Measurements from ENCODE around the gene TLX1.

The TLX1 gene

DNA sequence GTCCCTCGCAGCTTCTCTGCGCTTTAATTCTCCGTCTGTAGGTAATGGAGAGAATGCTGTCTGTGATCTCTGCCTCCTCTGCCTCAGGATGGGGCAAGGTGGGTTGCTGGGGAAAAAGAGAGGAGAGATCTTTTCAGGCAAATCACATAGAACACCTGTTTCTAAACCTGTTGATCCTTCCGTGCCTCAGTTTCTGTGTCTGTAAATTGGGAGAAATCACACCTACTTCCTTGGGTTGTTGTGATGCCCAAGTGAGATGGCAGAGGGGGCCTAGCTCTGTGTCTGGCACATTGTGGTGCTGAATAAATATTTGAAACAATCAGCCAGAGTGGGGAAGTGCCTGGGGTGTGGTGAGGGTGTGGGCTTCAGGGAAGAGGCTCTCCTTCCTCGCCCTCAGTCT, 40.5 kb upstream of the TLX1 start:
- DNase-seq (ENCODE audit: extremely low read depth, insufficient read length), result no peak
- H3K27me3 ChIP-seq (replicated peaks; ENCODE audit: control insufficient read depth, insufficient read depth, low read length), result peaks cover 6% of the 10 kb centered on the region
- TF ChIP-seq, protein P1, sequence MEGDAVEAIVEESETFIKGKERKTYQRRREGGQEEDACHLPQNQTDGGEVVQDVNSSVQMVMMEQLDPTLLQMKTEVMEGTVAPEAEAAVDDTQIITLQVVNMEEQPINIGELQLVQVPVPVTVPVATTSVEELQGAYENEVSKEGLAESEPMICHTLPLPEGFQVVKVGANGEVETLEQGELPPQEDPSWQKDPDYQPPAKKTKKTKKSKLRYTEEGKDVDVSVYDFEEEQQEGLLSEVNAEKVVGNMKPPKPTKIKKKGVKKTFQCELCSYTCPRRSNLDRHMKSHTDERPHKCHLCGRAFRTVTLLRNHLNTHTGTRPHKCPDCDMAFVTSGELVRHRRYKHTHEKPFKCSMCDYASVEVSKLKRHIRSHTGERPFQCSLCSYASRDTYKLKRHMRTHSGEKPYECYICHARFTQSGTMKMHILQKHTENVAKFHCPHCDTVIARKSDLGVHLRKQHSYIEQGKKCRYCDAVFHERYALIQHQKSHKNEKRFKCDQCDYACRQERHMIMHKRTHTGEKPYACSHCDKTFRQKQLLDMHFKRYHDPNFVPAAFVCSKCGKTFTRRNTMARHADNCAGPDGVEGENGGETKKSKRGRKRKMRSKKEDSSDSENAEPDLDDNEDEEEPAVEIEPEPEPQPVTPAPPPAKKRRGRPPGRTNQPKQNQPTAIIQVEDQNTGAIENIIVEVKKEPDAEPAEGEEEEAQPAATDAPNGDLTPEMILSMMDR (IDR thresholded peaks at IDR 0.05; ENCODE audit: insufficient read depth, low read length, poor library complexity, severe bottlenecking), result no peak

DNA sequence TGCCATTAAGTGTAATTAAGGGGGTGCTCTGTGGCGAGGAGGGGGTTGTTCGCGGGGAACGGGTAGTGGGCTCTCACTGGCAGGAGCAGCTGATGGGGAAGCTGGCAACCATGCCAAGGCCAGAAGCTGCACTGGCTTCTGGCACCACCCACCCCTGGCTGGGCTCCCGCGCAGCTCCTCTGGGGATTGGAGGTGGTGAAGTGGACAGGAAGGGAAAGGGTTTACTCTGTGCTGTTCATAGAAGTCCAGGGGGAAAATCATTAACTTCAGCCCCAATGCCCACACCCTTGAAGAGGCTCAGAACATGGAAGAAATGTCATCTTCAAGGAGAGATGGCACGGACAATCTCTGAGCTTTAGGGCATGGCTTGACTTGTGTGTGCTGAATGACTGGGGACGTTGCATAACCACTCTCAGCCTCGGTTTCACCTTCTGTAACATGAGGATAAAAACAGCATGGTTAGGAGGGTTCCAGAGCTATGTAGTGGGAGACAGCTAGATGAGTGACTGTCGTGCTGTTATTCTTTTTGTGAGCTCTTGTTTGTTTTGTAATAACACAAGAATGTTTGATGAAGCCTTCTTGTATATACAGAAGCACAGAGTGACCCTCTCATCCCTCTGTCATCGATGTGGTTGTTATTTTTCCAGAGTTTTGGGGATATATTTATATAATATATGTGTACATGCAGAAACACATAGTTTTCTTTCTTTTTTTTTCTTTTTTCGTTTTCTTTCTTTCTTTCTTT, 39.4 kb upstream of the TLX1 start:
- Histone ChIP-seq H3K4me3 (replicated peaks; ENCODE audit: low read depth, low read length) (no peak overlapping the region), H3K36me3 (ENCODE audit: control insufficient read depth, insufficient read depth, low read length) (no peaks in the 10 kb centered on the region), H3K27me3 (replicated peaks; ENCODE audit: control insufficient read depth, insufficient read depth, low read length) (peaks cover 5% of the 10 kb centered on the region)
- TF ChIP-seq, protein P1 (IDR thresholded peaks at IDR 0.05; ENCODE audit: insufficient read depth, low read length, poor library complexity, severe bottlenecking), result no peak
- no peak for DNase-seq (ENCODE audit: extremely low read depth, insufficient read length)

More for the DNA sequence above, 40.5 kb upstream of the TLX1 start:
- no peak overlapping the region for H3K4me3 ChIP-seq (replicated peaks; ENCODE audit: low read depth, low read length)
- H3K36me3 ChIP-seq (ENCODE audit: control insufficient read depth, insufficient read depth, low read length), result no peaks in the 10 kb centered on the region

DNA sequence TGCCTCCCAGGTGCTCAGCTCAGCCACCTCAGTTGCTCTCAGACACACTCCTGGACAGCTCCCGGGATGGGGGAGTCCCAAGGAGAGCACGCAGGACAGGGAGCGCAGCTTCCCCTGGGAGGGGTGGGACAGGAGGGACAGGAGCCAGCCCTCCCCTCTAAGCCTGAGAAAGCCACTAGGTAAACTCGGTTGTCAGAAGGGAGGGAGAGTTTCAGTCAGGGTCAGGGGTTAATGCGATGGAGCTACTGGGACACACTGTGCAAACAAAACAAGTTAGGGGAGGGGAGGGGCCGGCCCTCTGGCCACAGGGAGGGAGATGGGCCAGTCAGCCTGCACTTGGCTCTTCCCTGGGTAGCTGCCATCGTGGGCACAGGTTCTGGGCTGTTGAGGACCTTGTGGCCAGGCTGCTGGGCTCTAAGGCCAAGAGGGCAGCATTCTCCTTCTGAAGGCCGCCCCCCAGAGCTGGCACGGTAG, 38.2 kb upstream of the TLX1 start:
- H3K27me3 ChIP-seq (replicated peaks; ENCODE audit: control insufficient read depth, insufficient read depth, low read length), result peaks cover 3% of the 10 kb centered on the region

DNA sequence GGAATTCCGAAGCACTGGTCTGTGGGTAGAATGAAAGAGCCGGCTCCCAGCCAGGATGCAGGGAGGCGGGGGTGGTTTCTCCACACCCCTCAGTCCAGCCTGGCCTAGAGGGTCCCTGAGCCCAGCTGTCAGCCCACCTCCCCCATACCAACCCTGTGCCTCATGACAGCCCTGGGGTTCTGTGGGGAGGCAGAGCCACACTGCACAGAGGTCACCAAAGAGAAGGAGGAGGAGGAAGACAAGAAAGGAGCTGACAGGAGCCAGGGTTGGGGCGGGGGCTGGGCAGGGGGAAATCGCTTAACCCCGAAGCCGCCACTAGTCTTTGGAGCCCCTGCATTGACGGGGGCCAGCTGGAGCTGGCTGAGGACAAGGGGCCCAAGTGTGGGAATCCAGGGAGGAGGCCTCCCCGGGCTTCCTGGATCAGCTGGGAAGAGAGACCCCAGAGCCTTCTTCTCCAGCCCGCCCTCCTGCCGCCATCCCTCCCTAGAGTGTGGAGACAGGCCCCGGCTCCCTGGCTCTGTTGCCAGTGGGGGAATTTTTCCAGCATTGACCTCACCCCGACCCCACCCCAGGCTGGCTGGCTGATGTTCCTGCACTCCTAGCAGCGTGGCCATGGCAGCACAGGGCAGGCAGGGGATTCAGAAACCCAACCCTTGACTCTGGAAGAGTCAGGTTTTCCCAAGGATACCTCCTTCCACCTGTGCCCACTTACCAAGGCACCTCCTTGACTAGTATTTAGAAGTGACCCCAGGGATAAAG, 36.8 kb upstream of the TLX1 start:
- Histone ChIP-seq H3K27me3 (replicated peaks; ENCODE audit: control insufficient read depth, insufficient read depth, low read length) (peaks cover 3% of the 10 kb centered on the region), H3K36me3 (ENCODE audit: control insufficient read depth, insufficient read depth, low read length) (no peaks in the 10 kb centered on the region), H3K4me3 (replicated peaks; ENCODE audit: low read depth, low read length) (no peak overlapping the region)
- no peak for DNase-seq (ENCODE audit: extremely low read depth, insufficient read length)
- TF ChIP-seq, protein P1 (IDR thresholded peaks at IDR 0.05; ENCODE audit: insufficient read depth, low read length, poor library complexity, severe bottlenecking), result no peak

More for the DNA sequence above, 38.2 kb upstream of the TLX1 start:
- no peak overlapping the region for H3K4me3 ChIP-seq (replicated peaks; ENCODE audit: low read depth, low read length)
- H3K36me3 ChIP-seq (ENCODE audit: control insufficient read depth, insufficient read depth, low read length), result no peaks in the 10 kb centered on the region
- no peak for DNase-seq (ENCODE audit: extremely low read depth, insufficient read length)
- TF ChIP-seq, protein P1 (IDR thresholded peaks at IDR 0.05; ENCODE audit: insufficient read depth, low read length, poor library complexity, severe bottlenecking), result no peak

DNA sequence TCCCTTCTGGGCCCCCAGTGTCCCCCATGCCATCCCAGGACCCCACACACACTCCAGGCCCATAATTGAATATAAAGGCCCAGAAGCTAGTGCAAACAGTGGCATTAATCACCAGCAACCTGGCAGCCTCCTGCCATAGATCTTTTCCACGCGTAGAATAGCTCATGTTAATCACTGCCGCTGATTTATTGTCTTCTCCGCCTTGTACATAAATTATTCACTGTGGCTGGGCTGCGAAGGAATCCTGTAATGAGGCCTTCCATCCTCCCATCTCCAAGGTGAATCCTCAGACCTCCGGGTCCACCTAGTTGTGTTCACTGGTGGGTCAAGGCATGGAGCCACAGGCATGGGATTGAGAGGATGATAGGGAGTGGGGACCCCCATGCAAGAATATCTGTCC, 36.1 kb upstream of the TLX1 start:
- no peak for DNase-seq (ENCODE audit: extremely low read depth, insufficient read length)
- Histone ChIP-seq H3K4me3 (replicated peaks; ENCODE audit: low read depth, low read length) (no peak overlapping the region), H3K27me3 (replicated peaks; ENCODE audit: control insufficient read depth, insufficient read depth, low read length) (peaks cover 5% of the 10 kb centered on the region), H3K36me3 (ENCODE audit: control insufficient read depth, insufficient read depth, low read length) (no peaks in the 10 kb centered on the region)
- TF ChIP-seq, protein P1 (IDR thresholded peaks at IDR 0.05; ENCODE audit: insufficient read depth, low read length, poor library complexity, severe bottlenecking), result no peak

All from GM06990 (cell line).